ENCODE data around the gene S1PR3.

GRCh38 chr9:88993871-88994460 is 2.7 kb downstream of the S1PR3 start:
- no peak for TF ChIP-seq PRPF4 (IDR thresholded peaks at IDR 0.05; ENCODE audit: insufficient read depth, low read depth, low read length, poor library complexity, severe bottlenecking)
- TF ChIP-seq CBFB (CRISPR knock-in tag; IDR thresholded peaks at IDR 0.05) = no peak
- no peak for TF ChIP-seq ZC3H11A (IDR thresholded peaks at IDR 0.05; ENCODE audit: low read depth, low read length)
- TF ChIP-seq RBBP5 (IDR thresholded peaks at IDR 0.05; ENCODE audit: borderline replicate concordance, insufficient read depth, low read length, poor library complexity, severe bottlenecking) = no peak
- TF ChIP-seq, protein P1, sequence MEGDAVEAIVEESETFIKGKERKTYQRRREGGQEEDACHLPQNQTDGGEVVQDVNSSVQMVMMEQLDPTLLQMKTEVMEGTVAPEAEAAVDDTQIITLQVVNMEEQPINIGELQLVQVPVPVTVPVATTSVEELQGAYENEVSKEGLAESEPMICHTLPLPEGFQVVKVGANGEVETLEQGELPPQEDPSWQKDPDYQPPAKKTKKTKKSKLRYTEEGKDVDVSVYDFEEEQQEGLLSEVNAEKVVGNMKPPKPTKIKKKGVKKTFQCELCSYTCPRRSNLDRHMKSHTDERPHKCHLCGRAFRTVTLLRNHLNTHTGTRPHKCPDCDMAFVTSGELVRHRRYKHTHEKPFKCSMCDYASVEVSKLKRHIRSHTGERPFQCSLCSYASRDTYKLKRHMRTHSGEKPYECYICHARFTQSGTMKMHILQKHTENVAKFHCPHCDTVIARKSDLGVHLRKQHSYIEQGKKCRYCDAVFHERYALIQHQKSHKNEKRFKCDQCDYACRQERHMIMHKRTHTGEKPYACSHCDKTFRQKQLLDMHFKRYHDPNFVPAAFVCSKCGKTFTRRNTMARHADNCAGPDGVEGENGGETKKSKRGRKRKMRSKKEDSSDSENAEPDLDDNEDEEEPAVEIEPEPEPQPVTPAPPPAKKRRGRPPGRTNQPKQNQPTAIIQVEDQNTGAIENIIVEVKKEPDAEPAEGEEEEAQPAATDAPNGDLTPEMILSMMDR (IDR thresholded peaks at IDR 0.05 in 2 of 3, conservative IDR thresholded peaks at IDR 0.05 in 1 of 3; ENCODE audit: insufficient read depth in 2 of 3, low read depth in 1 of 3, low read length in 3 of 3) = no peak
